22Rv1 (cell line): ENCODE data around the gene STIL.

Experiments
- ZFX ChIP-seq: fragments of 450-650 bp; IDR thresholded peaks from 2 replicates; pipeline ENCODE4 v1.6.1; 2017; ENCODE audit warnings: antibody characterized with exemption, borderline replicate concordance
- TF ChIP-seq, protein P1 (sequence below): fragments of 450-650 bp; IDR thresholded peaks from 2 replicates; pipeline ENCODE4 v1.5.1; 2017; ENCODE audit warnings: mild to moderate bottlenecking

DNA sequence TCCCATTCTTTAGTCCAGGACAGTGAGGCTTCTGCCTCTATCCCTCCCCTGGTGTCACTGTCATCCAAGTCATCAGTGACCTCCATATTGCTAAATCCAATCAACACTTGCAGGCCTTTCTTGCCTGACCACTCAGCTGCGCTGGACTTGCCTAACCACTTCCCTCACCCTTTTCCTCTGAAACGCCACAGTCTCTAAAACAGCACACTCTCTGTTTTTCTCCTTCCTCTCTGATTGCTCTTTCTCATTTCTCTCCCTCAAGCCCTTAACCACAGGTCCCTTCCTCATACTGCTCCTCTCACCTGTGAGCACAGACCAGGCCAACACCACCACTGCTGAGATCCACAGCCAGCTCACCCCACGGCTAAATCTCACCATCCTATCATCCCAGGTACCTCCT lies 99.4 kb downstream of the STIL start:
- TF ChIP-seq, protein P1, sequence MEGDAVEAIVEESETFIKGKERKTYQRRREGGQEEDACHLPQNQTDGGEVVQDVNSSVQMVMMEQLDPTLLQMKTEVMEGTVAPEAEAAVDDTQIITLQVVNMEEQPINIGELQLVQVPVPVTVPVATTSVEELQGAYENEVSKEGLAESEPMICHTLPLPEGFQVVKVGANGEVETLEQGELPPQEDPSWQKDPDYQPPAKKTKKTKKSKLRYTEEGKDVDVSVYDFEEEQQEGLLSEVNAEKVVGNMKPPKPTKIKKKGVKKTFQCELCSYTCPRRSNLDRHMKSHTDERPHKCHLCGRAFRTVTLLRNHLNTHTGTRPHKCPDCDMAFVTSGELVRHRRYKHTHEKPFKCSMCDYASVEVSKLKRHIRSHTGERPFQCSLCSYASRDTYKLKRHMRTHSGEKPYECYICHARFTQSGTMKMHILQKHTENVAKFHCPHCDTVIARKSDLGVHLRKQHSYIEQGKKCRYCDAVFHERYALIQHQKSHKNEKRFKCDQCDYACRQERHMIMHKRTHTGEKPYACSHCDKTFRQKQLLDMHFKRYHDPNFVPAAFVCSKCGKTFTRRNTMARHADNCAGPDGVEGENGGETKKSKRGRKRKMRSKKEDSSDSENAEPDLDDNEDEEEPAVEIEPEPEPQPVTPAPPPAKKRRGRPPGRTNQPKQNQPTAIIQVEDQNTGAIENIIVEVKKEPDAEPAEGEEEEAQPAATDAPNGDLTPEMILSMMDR, result no peak
- TF ChIP-seq ZFX, result no peak
